HepG2 (cell line): Measurements from ENCODE around the gene PPP1R3F. TPM values are rescaled to one million over a fixed set of nuclear protein-coding genes. Genes with fewer than 3 reads are reported as not detected.
A peak's percentile ranks its signal among the peaks of the same experiment; 100 is the strongest.

Experiments used
- ATAC-seq: fragments of 200-7000 bp; cut with Tn5 transposase; 3 replicates; pipeline ENCODE4 v1.9.1; 2020; ENCODE audit warnings: mild to moderate bottlenecking, moderate library complexity
- BruUV-seq: library from RNA; stranded (reverse); fragments of 400-500 nt; replicated peaks from 2 replicates; lab custom pipeline; 2021; lab: Mats Ljungman, UMichigan
- CTCF ChIA-PET: fragments of 300-600 bp; formaldehyde crosslinking; extraction: SDS; loops from one replicate; lab custom pipeline; 2021; ENCODE audit warnings: low total read pairs, inconsistent platforms, low intra/inter-chr PET ratio; lab: Yijun Ruan, JAX
- POLR2A ChIA-PET: fragments of 350-600 bp; sonication (Branson Sonifier 250); formaldehyde crosslinking; loops from one replicate; lab custom pipeline; 2020; ENCODE audit warnings: antibody characterized with exemption, inconsistent platforms; lab: Yijun Ruan, JAX
- DNase-seq: peaks from one replicate; pipeline ENCODE4 v3.0.0-alpha.2; 2015; ENCODE audit warnings: low spot score
- FAIRE-seq: peaks from 3 replicates; lab custom pipeline; 2011; peaks lifted over from hg19 to GRCh38; lab: Jason Lieb, UNC
- H2AFZ ChIP-seq: one replicate; pipeline ENCODE4 v1.6.1; 2011; ENCODE audit warnings: low read length, inconsistent platforms
- H3K27ac ChIP-seq: fragments of 300-600 bp; 3 replicates; pipeline ENCODE4 v1.8.0; 2011; ENCODE audit warnings: mixed run types, mild to moderate bottlenecking, mixed read lengths, low read length, inconsistent platforms; ENCODE audit not compliant: insufficient read depth; ENCODE audit errors: extremely low read length
- H3K27me3 ChIP-seq, 2 experiments: fragments of 200-600 bp in 1 of 2; 2 replicates in 1 of 2; 3 replicates in 1 of 2; pipeline versions ENCODE4 v1.6.0 to v1.8.0; 2011; ENCODE audit warnings: low read length in 2 of 2, mild to moderate bottlenecking in 2 of 2, moderate library complexity in 2 of 2, inconsistent platforms in 1 of 2; ENCODE audit not compliant: insufficient read depth in 2 of 2, control insufficient read depth in 1 of 2
- H3K36me3 ChIP-seq, 2 experiments: fragments of 200-600 bp in 1 of 2; replicated peaks in 1 of 2; 2 replicates in 1 of 2; 3 replicates in 1 of 2; pipeline versions ENCODE4 v1.5.1 to v1.8.0; 2011; ENCODE audit warnings: low read length in 2 of 2, inconsistent platforms in 1 of 2; ENCODE audit not compliant: insufficient read depth in 2 of 2, control insufficient read depth in 1 of 2
- H3K4me1 ChIP-seq: 2 replicates; pipeline ENCODE4 v1.5.1; 2012; ENCODE audit warnings: low read length, inconsistent platforms; ENCODE audit not compliant: insufficient read depth
- H3K4me2 ChIP-seq: 2 replicates; pipeline ENCODE4 v1.6.0; 2011; ENCODE audit warnings: low read depth, low read length, inconsistent platforms
- H3K4me3 ChIP-seq, 3 experiments: fragments of 200-600 bp in 1 of 3; sonication (generic), shearing (Covaris generic) in 1 of 3; replicated peaks in 1 of 3; 2 replicates each; pipeline ENCODE4 v1.5.1; 2011 to 2016; ENCODE audit warnings: low read length in 3 of 3, inconsistent platforms in 2 of 3, low read depth in 2 of 3, mild to moderate bottlenecking in 2 of 3, control low read depth in 1 of 3, mixed read lengths in 1 of 3; ENCODE audit not compliant: insufficient read depth in 1 of 3
- H3K79me2 ChIP-seq: one replicate; pipeline ENCODE4 v1.6.1; 2011; ENCODE audit warnings: low read length, inconsistent platforms; ENCODE audit not compliant: insufficient read depth
- H3K9ac ChIP-seq: 2 replicates; pipeline ENCODE4 v1.6.0; 2011; ENCODE audit warnings: mild to moderate bottlenecking, low read depth, low read length, inconsistent platforms; ENCODE audit not compliant: insufficient read depth
- H3K9me3 ChIP-seq: 2 replicates; pipeline ENCODE4 v1.5.1; 2012; ENCODE audit warnings: mild to moderate bottlenecking, low read length
- H4K20me1 ChIP-seq: 2 replicates; pipeline ENCODE4 v1.6.0; 2011; ENCODE audit warnings: inconsistent platforms, mild to moderate bottlenecking, low read length, moderate library complexity; ENCODE audit not compliant: insufficient read depth
- AGO2 ChIP-seq: fragments of 200-400 bp; formaldehyde crosslinking; optimal IDR thresholded peaks from 2 replicates; pipeline ENCODE3; 2017; ENCODE audit warnings: mild to moderate bottlenecking, low read depth, low read length, moderate library complexity
- ATF7-NPFF ChIP-seq: sonication (generic); formaldehyde crosslinking; IDR thresholded peaks from 2 replicates; pipeline ENCODE4 v1.8.1; 2023; ENCODE audit warnings: mild to moderate bottlenecking, low read depth, missing genetic modification reagents, moderate library complexity
- BCL6 ChIP-seq: IDR thresholded peaks from 2 replicates; pipeline ENCODE4 v1.6.1; 2016; ENCODE audit warnings: missing genetic modification reagents, missing compliant biosample characterization
- IKZF4 ChIP-seq: sonication (generic); formaldehyde crosslinking; IDR thresholded peaks from 2 replicates; pipeline ENCODE4 v1.5.1; 2020; ENCODE audit warnings: borderline replicate concordance, mild to moderate bottlenecking, low read depth, missing genetic modification reagents; ENCODE audit errors: not compliant biosample characterization
- PRPF4 ChIP-seq: fragments of 200-400 bp; formaldehyde crosslinking; IDR thresholded peaks from 2 replicates; pipeline ENCODE4 v1.6.1; 2016; ENCODE audit warnings: low read length, low read depth; ENCODE audit not compliant: poor library complexity, severe bottlenecking
- RBFOX2 ChIP-seq: fragments of 200-400 bp; formaldehyde crosslinking; IDR thresholded peaks from 2 replicates; pipeline ENCODE4 v1.6.1; 2017; ENCODE audit warnings: low read depth, mild to moderate bottlenecking, low read length
- SATB2 ChIP-seq: sonication (generic); formaldehyde crosslinking; IDR thresholded peaks from 2 replicates; pipeline ENCODE4 v1.5.0; 2020; ENCODE audit warnings: missing genetic modification reagents
- ZBTB38 ChIP-seq: sonication (generic); formaldehyde crosslinking; IDR thresholded peaks from 2 replicates; pipeline ENCODE4 v1.5.1; 2020; ENCODE audit warnings: mild to moderate bottlenecking, missing genetic modification reagents
- ZNF687 ChIP-seq: sonication (generic); formaldehyde crosslinking; IDR thresholded peaks from 2 replicates; pipeline ENCODE4 v1.5.1; 2020; ENCODE audit warnings: mild to moderate bottlenecking, missing genetic modification reagents, moderate library complexity
- WGBS: methylation state at CpG from one replicate; pipeline ENCODE4 v1.1.6; 2017; ENCODE audit warnings: low lambda C conversion rate; 5-methylcytosine and 5-hydroxymethylcytosine counted together
- in situ Hi-C: cut with HindIII; loops from 2 replicates; pipeline ENCODE4 v1.10.0; 2017; ENCODE audit warnings: low pct_unique_long_range_greater_than_20kb; ENCODE audit not compliant: extremely low pct_ligation_motif_present
- intact Hi-C: fragments of 100-400 bp; cut with micrococcal nuclease; formaldehyde crosslinking; loops from one replicate; pipeline ENCODE4 v1.10.0; 2022; ENCODE audit not compliant: unreplicated experiment
- polyA plus RNA-seq, 8 experiments: library from polyadenylated mRNA; depleted of rRNA in 3 of 8; stranded (reverse) in 7 of 8; unstranded in 1 of 8; fragments of >200 nt; fragmentation: Illumina TruSeq in 4 of 8; extraction: Trizol in 4 of 8; gene quantifications; 2 replicates each; pipeline versions ENCODE4 v1.2.1 to v1.2.3, GENCODE V29; 2011 to 2016; ENCODE audit warnings: low read depth in 4 of 8, missing spikeins in 1 of 8, mixed read lengths in 1 of 8; ENCODE audit not compliant: insufficient read depth in 1 of 8
- total RNA-seq, 5 experiments: library from RNA; depleted of rRNA; stranded (reverse); fragments of >200 nt; fragmentation: Illumina TruSeq; extraction: Trizol; gene quantifications; 2 replicates each; pipeline ENCODE4 v1.2.3, GENCODE V29; 2016; ENCODE audit warnings: low read depth in 1 of 5

PPP1R3F gene
- total and polyA plus RNA-seq, 2 of the 13 experiments (the other 11 are each of a cell fraction or from before 2014, with no cell fraction given): 0.82 to 0.84 TPM

- Histone ChIP-seq H3K36me3 (no peaks in the 10 kb centered on the region), H3K4me2 (peak overlapping the region; percentile 74), H4K20me1 (no peaks in the 10 kb centered on the region), H3K27ac (peak overlapping the region; percentile 65), H3K27me3 (no peaks in the 10 kb centered on the region; a peak in 1 of 5 replicates), H3K4me1 (peaks cover 43% of the 10 kb centered on the region), H3K4me3 (peak overlapping the region; percentile 57 to 82 (median 69)), H3K9ac (peak overlapping the region; percentile 82), H2AFZ (no peak overlapping the region), H3K9me3 (no peaks in the 10 kb centered on the region), H3K79me2 (peaks cover 12% of the 10 kb centered on the region)
- TF ChIP-seq IKZF4 (CRISPR knock-in tag) (peak; percentile 34), PRPF4 (peak; percentile 41), ZBTB38 (CRISPR knock-in tag) (peak; percentile 100), ATF7-NPFF (peak; percentile 23; the same call in 1 of the 2 replicates), ZNF687 (CRISPR knock-in tag) (peak; percentile 81), AGO2 (peak; percentile 83), RBFOX2 (peak; percentile 79), BCL6 (no peak), SATB2 (CRISPR knock-in tag) (no peak)
- ATAC-seq (no peak), FAIRE-seq (no peak), DNase-seq (no peak)
- no TSS peak for BruUV-seq
- in situ Hi-C loops: no loop called here
- CTCF ChIA-PET: no interaction called here
- intact Hi-C loops: no loop called here
- POLR2A ChIA-PET: interaction anchor here (1.0 to 2.2 kb wide), 2 partner anchors 14 to 79 kb away, joined by 4 to 5 read pairs; no protein-coding TSS in a partner anchor
- 80% methylated on average over 1 of the region's 66 CpGs for WGBS
Measured at GRCh38 chrX:49270249-49270921, 792 bp downstream of the PPP1R3F start.
